Mucosa of stomach (tissue), 1 donor: ENCODE results near the gene IRF4.
"Not testable (repeated sequence)": the region's sequence is repeated elsewhere in the genome, so short reads cannot be mapped to it uniquely, and the experiment has no call there.

Experiments used
- H3K27me3 ChIP-seq: one replicate; pipeline ENCODE4 v1.7.0; 2013; ENCODE audit warnings: mild to moderate bottlenecking, low read length; ENCODE audit not compliant: control insufficient read depth, insufficient read depth
- H3K36me3 ChIP-seq: one replicate; pipeline ENCODE4 v1.7.0; 2013; ENCODE audit warnings: low read length; ENCODE audit not compliant: control insufficient read depth, insufficient read depth
- H3K4me1 ChIP-seq: one replicate; pipeline ENCODE4 v1.7.0; 2013; ENCODE audit warnings: mild to moderate bottlenecking, low read length; ENCODE audit not compliant: control insufficient read depth, insufficient read depth
- H3K4me3 ChIP-seq: one replicate; pipeline ENCODE4 v1.7.0; 2013; ENCODE audit warnings: low read length
- H3K9ac ChIP-seq: one replicate; pipeline ENCODE4 v1.7.0; 2013; ENCODE audit warnings: mild to moderate bottlenecking, low read length, moderate library complexity
- H3K9me3 ChIP-seq: one replicate; pipeline ENCODE4 v1.7.0; 2013; ENCODE audit warnings: mild to moderate bottlenecking, low read length, moderate library complexity; ENCODE audit not compliant: control insufficient read depth
- donor health status: Pancreatic carcinoma.

IRF4 gene

DNA sequence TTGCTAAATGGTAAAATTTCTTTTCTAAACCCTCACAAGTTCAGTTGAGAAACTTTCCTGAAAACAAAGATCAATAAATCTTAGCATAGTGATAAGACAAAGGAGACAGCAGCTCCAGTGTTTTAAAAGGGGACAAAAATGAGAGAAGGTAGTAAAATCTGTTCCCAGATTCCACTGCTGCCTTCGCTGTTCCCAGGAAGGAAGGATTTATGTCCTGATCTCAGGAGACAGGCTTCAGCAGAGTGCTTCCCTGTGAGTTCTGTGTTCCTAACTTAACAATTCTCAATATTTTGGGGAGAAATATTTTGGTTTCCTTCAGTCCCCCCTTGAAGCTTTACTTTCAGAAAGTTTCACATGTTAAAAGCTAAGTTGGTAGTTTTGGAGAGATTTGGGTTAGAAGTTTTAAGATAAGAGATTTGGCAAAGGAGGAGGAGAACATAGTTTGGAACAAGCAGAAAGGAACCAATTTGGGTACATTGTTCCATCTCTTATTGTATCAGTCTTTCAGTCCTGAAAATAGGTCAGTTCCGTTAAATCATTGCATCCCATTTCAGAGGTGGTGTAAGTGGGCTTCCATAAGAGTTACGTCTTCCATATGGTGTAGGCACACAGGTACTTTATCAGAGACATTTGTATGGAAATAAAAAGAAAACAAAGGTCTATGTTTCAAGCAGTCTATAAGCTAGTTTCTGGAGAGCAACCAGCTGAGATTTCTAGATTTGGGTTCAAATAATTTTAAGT is 20.8 kb downstream of the IRF4 start:
- no peaks in the 10 kb centered on the region for H3K9me3 ChIP-seq
- no peak overlapping the region for H3K4me3 ChIP-seq
- no peaks in the 10 kb centered on the region for H3K4me1 ChIP-seq
- H3K9ac ChIP-seq: no peak overlapping the region
- peaks cover 4% of the 10 kb centered on the region for H3K27me3 ChIP-seq
- H3K36me3 ChIP-seq: no peaks in the 10 kb centered on the region

GRCh38 chr6:414447-414846 is 22.9 kb downstream of the IRF4 start:
- H3K27me3 ChIP-seq: peaks cover 4% of the 10 kb centered on the region
- H3K4me1 ChIP-seq: no peaks in the 10 kb centered on the region
- H3K4me3 ChIP-seq: no peak overlapping the region
- no peak overlapping the region for H3K9ac ChIP-seq
- H3K36me3 ChIP-seq: no peaks in the 10 kb centered on the region
- H3K9me3 ChIP-seq: no peaks in the 10 kb centered on the region

DNA sequence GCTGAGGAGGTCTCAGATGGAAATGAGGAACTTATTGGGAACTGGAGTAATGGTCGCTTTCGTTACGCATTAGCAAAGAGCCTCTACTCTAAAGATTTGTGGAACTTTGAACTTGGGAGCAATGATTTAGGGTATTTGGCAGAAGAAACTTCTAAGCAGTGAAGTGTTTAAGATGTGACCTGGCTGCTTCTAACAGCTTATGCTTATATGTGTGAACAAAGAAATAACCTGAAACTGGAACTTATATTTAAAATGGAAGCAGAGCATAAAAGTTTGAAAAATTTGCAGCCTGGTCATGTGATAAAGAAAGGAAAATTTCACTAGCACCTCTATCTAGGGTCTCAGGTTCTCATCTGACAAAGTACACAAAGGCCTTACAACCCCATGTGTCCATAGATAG is 23.5 kb downstream of the IRF4 start:
- Histone ChIP-seq H3K4me3 (no peak overlapping the region), H3K9me3 (no peaks in the 10 kb centered on the region), H3K27me3 (peaks cover 4% of the 10 kb centered on the region), H3K4me1 (no peaks in the 10 kb centered on the region), H3K36me3 (no peaks in the 10 kb centered on the region), H3K9ac (no peak overlapping the region)

- H3K9ac ChIP-seq: no peak overlapping the region
- H3K4me3 ChIP-seq: no peak overlapping the region
- H3K36me3 ChIP-seq: no peaks in the 10 kb centered on the region
- H3K9me3 ChIP-seq: no peaks in the 10 kb centered on the region
- H3K27me3 ChIP-seq: no peaks in the 10 kb centered on the region
- H3K4me1 ChIP-seq: no peaks in the 10 kb centered on the region
Observed at GRCh38 chr6:421211-421610, 29.7 kb downstream of the IRF4 start.

GRCh38 chr6:422433-423054 is 31.0 kb downstream of the IRF4 start:
- Histone ChIP-seq H3K9ac (no peak overlapping the region), H3K9me3 (no peaks in the 10 kb centered on the region), H3K27me3 (no peaks in the 10 kb centered on the region), H3K36me3 (no peaks in the 10 kb centered on the region), H3K4me3 (no peak overlapping the region), H3K4me1 (no peaks in the 10 kb centered on the region)

GRCh38 chr6:423055-423798 is 31.7 kb downstream of the IRF4 start:
- H3K36me3 ChIP-seq: no peaks in the 10 kb centered on the region
- H3K27me3 ChIP-seq: no peaks in the 10 kb centered on the region
- H3K4me3 ChIP-seq: no peak overlapping the region
- H3K4me1 ChIP-seq: no peaks in the 10 kb centered on the region
- H3K9me3 ChIP-seq: no peaks in the 10 kb centered on the region
- no peak overlapping the region for H3K9ac ChIP-seq

DNA sequence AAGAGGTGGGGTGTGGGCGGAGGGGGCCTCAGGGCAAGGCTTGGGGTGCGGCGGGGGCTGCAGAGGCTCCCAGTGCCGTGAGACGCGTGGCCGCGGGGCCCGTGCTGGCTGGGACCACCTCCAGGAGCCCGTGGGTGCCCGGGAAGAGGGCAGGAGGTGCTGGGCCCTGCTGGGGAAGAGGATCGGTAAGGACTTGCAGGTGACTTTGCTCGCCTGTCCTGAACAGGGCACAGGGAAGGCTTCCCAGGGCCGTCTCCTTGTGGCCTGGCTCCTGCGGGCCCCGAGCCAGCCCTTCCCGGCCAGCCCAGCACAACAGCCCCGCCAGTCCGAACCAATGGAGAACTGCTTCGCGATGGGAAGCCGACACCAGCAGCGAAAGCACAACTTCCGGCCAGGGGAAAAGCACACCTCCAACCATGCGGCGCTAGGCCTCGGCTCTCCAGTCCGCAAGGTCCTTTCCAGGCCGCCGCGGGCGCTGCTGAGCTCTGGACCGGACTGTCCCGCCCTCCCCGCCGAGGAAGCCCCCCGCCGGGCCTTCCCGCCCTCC is 32.3 kb downstream of the IRF4 start:
- H3K27me3 ChIP-seq: no peaks in the 10 kb centered on the region
- H3K9ac ChIP-seq: no peak overlapping the region
- no peaks in the 10 kb centered on the region for H3K36me3 ChIP-seq
- no peak overlapping the region for H3K4me3 ChIP-seq
- no peaks in the 10 kb centered on the region for H3K9me3 ChIP-seq
- H3K4me1 ChIP-seq: no peaks in the 10 kb centered on the region

GRCh38 chr6:424741-425417 is 33.3 kb downstream of the IRF4 start:
- Histone ChIP-seq H3K9ac (no peak overlapping the region), H3K36me3 (no peaks in the 10 kb centered on the region), H3K4me1 (no peaks in the 10 kb centered on the region), H3K4me3 (no peak overlapping the region), H3K9me3 (no peaks in the 10 kb centered on the region), H3K27me3 (no peaks in the 10 kb centered on the region)

GRCh38 chr6:425418-425788 is 33.9 kb downstream of the IRF4 start:
- H3K4me1 ChIP-seq, H3K36me3 ChIP-seq, H3K9me3 ChIP-seq, H3K4me3 ChIP-seq, H3K27me3 ChIP-seq, H3K9ac ChIP-seq: not testable (repeated sequence)

DNA sequence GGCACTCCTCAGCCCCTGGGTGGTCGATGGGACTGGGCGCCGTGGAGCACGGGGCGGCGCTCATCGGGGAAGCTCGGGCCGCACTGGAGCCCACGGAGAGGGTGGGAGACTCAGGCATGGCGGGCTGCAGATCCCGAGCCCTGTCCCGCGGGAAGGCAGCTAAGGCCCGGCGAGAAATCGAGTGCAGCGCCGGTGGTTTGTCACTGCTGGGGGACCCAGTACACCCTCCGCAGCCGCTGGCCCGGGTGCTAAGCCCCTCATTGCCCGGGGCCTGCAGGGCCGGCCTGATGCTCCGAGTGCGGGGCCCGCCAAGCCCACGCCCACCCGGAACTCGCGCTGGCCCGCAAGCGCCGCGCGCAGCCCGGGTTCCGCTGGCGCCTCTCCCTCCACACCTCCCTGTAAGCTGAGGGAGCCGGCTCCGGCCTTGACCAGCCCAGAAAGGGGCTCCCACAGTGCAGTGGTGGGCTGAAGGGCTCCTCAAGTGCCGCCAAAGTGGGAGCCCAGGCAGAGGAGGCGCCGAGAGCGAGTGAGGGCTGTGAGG is 34.7 kb downstream of the IRF4 start:
- not testable (repeated sequence) for H3K4me1 ChIP-seq, H3K9ac ChIP-seq, H3K4me3 ChIP-seq, H3K9me3 ChIP-seq, H3K27me3 ChIP-seq, H3K36me3 ChIP-seq

DNA sequence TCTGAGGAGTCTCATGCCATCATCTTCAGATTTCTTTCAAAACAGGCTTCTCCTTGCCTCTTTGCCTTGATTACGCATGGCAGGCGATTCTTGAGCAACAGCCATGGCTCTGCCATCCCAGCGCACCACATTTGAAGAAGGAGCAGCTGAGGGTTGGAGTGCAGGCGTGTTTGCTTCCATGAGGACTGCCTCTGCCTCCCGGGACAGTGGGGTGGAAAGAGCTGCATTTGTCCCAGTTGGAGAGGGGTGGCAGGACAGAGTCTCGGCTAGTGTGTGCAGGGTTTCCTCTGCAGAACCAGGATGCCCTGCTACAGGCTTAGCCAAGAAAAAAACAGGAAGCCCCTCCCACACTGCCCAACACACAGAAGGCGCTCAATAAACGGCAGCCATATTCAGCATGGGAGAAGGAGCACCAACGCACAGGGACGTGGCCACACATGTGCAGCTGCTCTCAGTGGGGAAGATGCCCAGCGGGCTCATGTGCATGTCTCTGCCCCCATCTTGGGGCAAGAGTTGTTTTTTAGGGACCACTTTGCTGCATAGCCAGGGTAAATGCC is 36.6 kb downstream of the IRF4 start:
- Histone ChIP-seq H3K27me3 (no peaks in the 10 kb centered on the region), H3K9ac (no peak overlapping the region), H3K4me1 (no peaks in the 10 kb centered on the region), H3K9me3 (no peaks in the 10 kb centered on the region), H3K4me3 (no peak overlapping the region), H3K36me3 (no peaks in the 10 kb centered on the region)
